GM12878 (cell line): ENCODE data around the gene EDNRA. TPM values are rescaled to one million over a fixed set of nuclear protein-coding genes. Genes with fewer than 3 reads are reported as not detected.
A peak's percentile ranks its signal among the peaks of the same experiment; 100 is the strongest.

Experiments
- ATAC-seq: fragments of 200-7000 bp; cut with Tn5 transposase; 3 replicates; pipeline ENCODE4 v1.9.1; 2020; ENCODE audit warnings: mild to moderate bottlenecking, moderate library complexity
- BruUV-seq: library from RNA; stranded (reverse); fragments of 400-500 nt; replicated peaks from 2 replicates; lab custom pipeline; 2021; lab: Mats Ljungman, UMichigan
- CTCF ChIA-PET: fragments of 300-600 bp; sonication (Branson Sonifier 250); formaldehyde crosslinking; extraction: SDS; loops from one replicate; lab custom pipeline; 2021; ENCODE audit warnings: inconsistent platforms; lab: Yijun Ruan, JAX
- POLR2A ChIA-PET: fragments of 350-600 bp; formaldehyde crosslinking; extraction: SDS; loops from one replicate; lab custom pipeline; 2021; ENCODE audit warnings: inconsistent platforms; lab: Charles Lee
- RAD21 ChIA-PET: fragments of 300-600 bp; sonication (Branson Sonifier 250); formaldehyde crosslinking; loops from one replicate; lab custom pipeline; 2023; ENCODE audit warnings: antibody characterized with exemption; ENCODE audit not compliant: unreplicated experiment; lab: Charles Lee
- SMC1A ChIA-PET: fragments of 300-600 bp; sonication (Branson Sonifier 250); formaldehyde crosslinking; loops from one replicate; lab custom pipeline; 2023; ENCODE audit not compliant: unreplicated experiment, uncharacterized antibody; lab: Charles Lee
- DNase-seq: peaks from one replicate; pipeline ENCODE4 v3.0.0-alpha.2; 2011; ENCODE audit warnings: low read depth, low spot score
- FAIRE-seq: peaks from 3 replicates; lab custom pipeline; 2011; peaks lifted over from hg19 to GRCh38; lab: Jason Lieb, UNC
- H2AFZ ChIP-seq: 2 replicates; pipeline ENCODE4 v1.6.0; 2011; ENCODE audit warnings: low read depth, low read length, control low read depth; ENCODE audit not compliant: control insufficient read depth
- H3K27ac ChIP-seq: 2 replicates; pipeline ENCODE4 v1.5.1; 2011; ENCODE audit warnings: control low read depth; ENCODE audit not compliant: control insufficient read depth, insufficient read depth
- H3K27me3 ChIP-seq, 2 experiments: replicated peaks in 1 of 2; 2 replicates each; pipeline versions ENCODE4 v1.6.0 to v1.6.1; 2011; ENCODE audit warnings: low read length in 1 of 2; ENCODE audit not compliant: control insufficient read depth in 2 of 2, insufficient read depth in 2 of 2
- H3K36me3 ChIP-seq, 2 experiments: 2 replicates each; pipeline ENCODE4 v1.5.1; 2011; ENCODE audit warnings: low read length in 1 of 2; ENCODE audit not compliant: control insufficient read depth in 2 of 2, insufficient read depth in 2 of 2
- H3K4me1 ChIP-seq: 2 replicates; pipeline ENCODE4 v1.6.1; 2011; ENCODE audit warnings: mild to moderate bottlenecking, low read length, moderate library complexity, mixed read lengths; ENCODE audit not compliant: control insufficient read depth, insufficient read depth
- H3K4me2 ChIP-seq: 2 replicates; pipeline ENCODE4 v1.6.0; 2011; ENCODE audit warnings: control low read depth; ENCODE audit not compliant: control insufficient read depth, insufficient read depth
- H3K4me3 ChIP-seq: fragments of 200-600 bp; sonication (generic); 2 replicates; pipeline ENCODE4 v1.5.1; 2016
- H3K79me2 ChIP-seq: 2 replicates; pipeline ENCODE4 v1.6.0; 2011; ENCODE audit warnings: low read length; ENCODE audit not compliant: control insufficient read depth, insufficient read depth
- H3K9ac ChIP-seq: 2 replicates; pipeline ENCODE4 v1.8.0; 2011; ENCODE audit warnings: low read length, control low read depth, mixed read lengths; ENCODE audit not compliant: control insufficient read depth, insufficient read depth
- H3K9me3 ChIP-seq: replicated peaks from 3 replicates; pipeline ENCODE4 v1.5.1; 2011; ENCODE audit warnings: mild to moderate bottlenecking, low read length; ENCODE audit not compliant: control insufficient read depth, insufficient read depth
- H4K20me1 ChIP-seq: 2 replicates; pipeline ENCODE4 v1.6.0; 2011; ENCODE audit not compliant: control insufficient read depth, insufficient read depth
- BCL3 ChIP-seq: IDR thresholded peaks from 2 replicates; pipeline ENCODE4 v1.6.1; 2011; ENCODE audit warnings: borderline replicate concordance, low read depth, mild to moderate bottlenecking, moderate library complexity, low read length; ENCODE audit not compliant: insufficient read depth, poor library complexity, severe bottlenecking
- BRCA1 ChIP-seq: IDR thresholded peaks from 2 replicates; pipeline ENCODE4 v1.6.1; 2011; ENCODE audit warnings: low read depth, low read length, improper control_type of control experiment
- CHD1 ChIP-seq: IDR thresholded peaks from 2 replicates; pipeline ENCODE4 v1.6.1; 2012; ENCODE audit warnings: low read depth, low read length, improper control_type of control experiment
- EED ChIP-seq: sonication (generic); IDR thresholded peaks from 2 replicates; pipeline ENCODE4 v1.6.1; 2016; ENCODE audit warnings: antibody characterized with exemption, low read depth
- GATAD2B ChIP-seq: fragments of 450-650 bp; conservative IDR thresholded peaks from 2 replicates; pipeline ENCODE4 v1.6.1; 2017; ENCODE audit warnings: low read depth, mild to moderate bottlenecking, moderate library complexity
- IRF3 ChIP-seq: fragments of 450-650 bp; IDR thresholded peaks from 2 replicates; pipeline ENCODE4 v1.6.1; 2014; ENCODE audit warnings: mild to moderate bottlenecking
- NFIC ChIP-seq: IDR thresholded peaks from 2 replicates; pipeline ENCODE4 v1.6.1; 2012; ENCODE audit warnings: low read depth, mild to moderate bottlenecking, inconsistent platforms, low read length, moderate library complexity
- NFXL1 ChIP-seq: fragments of 450-650 bp; IDR thresholded peaks from 2 replicates; pipeline ENCODE4 v1.6.1; 2017; ENCODE audit warnings: antibody characterized with exemption, mild to moderate bottlenecking, borderline replicate concordance
- NR2C1 ChIP-seq: fragments of 450-650 bp; IDR thresholded peaks from 2 replicates; pipeline ENCODE4 v1.6.1; 2017; ENCODE audit warnings: antibody characterized with exemption, mild to moderate bottlenecking, moderate library complexity
- NR2F1 ChIP-seq: fragments of 450-650 bp; conservative IDR thresholded peaks from 2 replicates; pipeline ENCODE4 v1.6.1; 2017; ENCODE audit warnings: mild to moderate bottlenecking
- NRF1 ChIP-seq: conservative IDR thresholded peaks from 2 replicates; pipeline ENCODE4 v1.6.1; 2011; ENCODE audit warnings: mild to moderate bottlenecking, low read depth, low read length, improper control_type of control experiment
- SUZ12 ChIP-seq: fragments of 200-600 bp; sonication (generic); IDR thresholded peaks from one replicate; pipeline ENCODE4 v1.6.1; 2018; ENCODE audit warnings: antibody characterized with exemption, mild to moderate bottlenecking; ENCODE audit not compliant: unreplicated experiment
- ZBTB33 ChIP-seq: fragments of 450-650 bp; IDR thresholded peaks from 2 replicates; pipeline ENCODE4 v1.6.1; 2017; ENCODE audit warnings: mild to moderate bottlenecking
- ZNF24 ChIP-seq: fragments of 450-650 bp; IDR thresholded peaks from 2 replicates; pipeline ENCODE4 v1.6.1; 2017; ENCODE audit warnings: antibody characterized with exemption, mild to moderate bottlenecking
- ZNF622 ChIP-seq: fragments of 450-650 bp; IDR thresholded peaks from 2 replicates; pipeline ENCODE4 v1.6.1; 2017; ENCODE audit warnings: mild to moderate bottlenecking, inconsistent platforms
- WGBS: methylation state at CpG from one replicate; pipeline ENCODE4 v1.1.6; 2016; ENCODE audit warnings: low lambda C conversion rate; ENCODE audit not compliant: insufficient replicate concordance, insufficient coverage; ENCODE audit errors: missing lambda C conversion rate; 5-methylcytosine and 5-hydroxymethylcytosine counted together
- in situ Hi-C: fragments of 300-500 bp; cut with MboI; formaldehyde crosslinking; loops from 9 replicates; pipeline ENCODE4 v1.14.3; 2018; ENCODE audit warnings: mixed read lengths
- intact Hi-C: fragments of 100-400 bp; cut with micrococcal nuclease; formaldehyde crosslinking; loops from one replicate; pipeline ENCODE4 v1.14.2; 2022; ENCODE audit not compliant: unreplicated experiment
- polyA plus RNA-seq, 11 experiments: library from polyadenylated mRNA; depleted of rRNA in 4 of 11; unstranded in 6 of 11; stranded (reverse) in 5 of 11; fragments of >200 nt; fragmentation: Nextera tagmentation in 4 of 11; fragmentation: Illumina TruSeq in 1 of 11; extraction: Ambion mirVana in 4 of 11; extraction: Trizol in 1 of 11; gene quantifications; 1 replicate in 1 of 11; 2 replicates in 10 of 11; pipeline versions ENCODE4 v1.2.1 to v1.2.3, GENCODE V29; 2011 to 2016; ENCODE audit warnings: inconsistent platforms in 2 of 11, missing spikeins in 2 of 11, low read depth in 1 of 11
- total RNA-seq, 4 experiments: library from RNA; depleted of rRNA in 3 of 4; stranded (reverse); fragments of >200 nt in 3 of 4; fragmentation: Illumina TruSeq in 1 of 4; extraction: Trizol in 1 of 4; gene quantifications; 2 replicates each; pipeline versions ENCODE4 v1.2.1 to v1.2.3, GENCODE V29; 2013 to 2021

Gene EDNRA
- total and polyA plus RNA-seq, 10 of the 15 experiments (the other 5 are each of a cell fraction or from before 2014, with no cell fraction given): 0.01 to 0.32 (median 0.13) TPM

- no TSS peak for BruUV-seq
- 3% methylated on average over 2 of the region's 2 CpGs for WGBS
- in situ Hi-C loops: no loop called here
Observed at GRCh38 chr4:147492306-147492705, 11.4 kb downstream of the EDNRA start.

GRCh38 chr4:147492761-147493160 lies 11.9 kb downstream of the EDNRA start:
- H3K9ac ChIP-seq: no peak overlapping the region
- H3K36me3 ChIP-seq: no peaks in the 10 kb centered on the region
- no peaks in the 10 kb centered on the region; a peak in 1 of 4 replicates for H3K27me3 ChIP-seq
- H3K27ac ChIP-seq: no peak overlapping the region
- in situ Hi-C loops: no loop called here
- no peak for ATAC-seq
- no peak overlapping the region for H2AFZ ChIP-seq
- ChIA-PET SMC1A (no interaction called here), CTCF (no interaction called here), POLR2A (no interaction called here), RAD21 (no interaction called here)
- intact Hi-C loops: no loop called here
- no TSS peak for BruUV-seq
- H3K4me1 ChIP-seq: no peaks in the 10 kb centered on the region
- no peak overlapping the region for H3K4me2 ChIP-seq
- H4K20me1 ChIP-seq: no peaks in the 10 kb centered on the region
- DNase-seq: peak; percentile 27
- H3K4me3 ChIP-seq: no peak overlapping the region
- WGBS: 2% methylated on average over 6 of the region's 6 CpGs
- FAIRE-seq: no peak
- no peaks in the 10 kb centered on the region for H3K9me3 ChIP-seq
- H3K79me2 ChIP-seq: no peaks in the 10 kb centered on the region
- TF ChIP-seq CHD1 (no peak), SUZ12 (no peak), IRF3 (no peak), EED (no peak), NR2F1 (no peak), NFIC (0 out of 2 replicates have a peak, but pooled peaks have one; percentile 20), BRCA1 (no peak), GATAD2B (no peak), ZBTB33 (no peak), ZNF24 (no peak), NRF1 (no peak), NFXL1 (no peak), BCL3 (peak; percentile 62)

More at GRCh38 chr4:147492306-147492705, 11.4 kb downstream of the EDNRA start:
- RAD21 ChIA-PET: no interaction called here
- H3K4me3 ChIP-seq: no peak overlapping the region
- H3K27ac ChIP-seq: no peak overlapping the region
- CTCF ChIA-PET: no interaction called here
- no peak for ATAC-seq
- H3K79me2 ChIP-seq: no peaks in the 10 kb centered on the region
- no peak overlapping the region for H3K4me2 ChIP-seq
- SMC1A ChIA-PET: no interaction called here
- POLR2A ChIA-PET: no interaction called here
- no peak for FAIRE-seq
- no peak overlapping the region for H2AFZ ChIP-seq
- no peaks in the 10 kb centered on the region for H3K4me1 ChIP-seq
- no peaks in the 10 kb centered on the region for H3K9me3 ChIP-seq
- no peak for TF ChIP-seq NR2C1
- no peak for TF ChIP-seq ZNF622
- DNase-seq: no peak
- H3K27me3 ChIP-seq: no peaks in the 10 kb centered on the region; a peak in 1 of 4 replicates
- no peaks in the 10 kb centered on the region for H4K20me1 ChIP-seq
- intact Hi-C loops: no loop called here
- no peaks in the 10 kb centered on the region for H3K36me3 ChIP-seq
- no peak overlapping the region for H3K9ac ChIP-seq
